ENCODE results near the gene IL1R2. TPM values are rescaled to one million over a fixed set of nuclear protein-coding genes. Genes with fewer than 3 reads are reported as not detected.

IL1R2 gene
- total and polyA plus RNA-seq, 9 of the 15 experiments (the other 6 are each of a cell fraction or from before 2014, with no cell fraction given): 0.13 TPM; not detected in 8

DNA sequence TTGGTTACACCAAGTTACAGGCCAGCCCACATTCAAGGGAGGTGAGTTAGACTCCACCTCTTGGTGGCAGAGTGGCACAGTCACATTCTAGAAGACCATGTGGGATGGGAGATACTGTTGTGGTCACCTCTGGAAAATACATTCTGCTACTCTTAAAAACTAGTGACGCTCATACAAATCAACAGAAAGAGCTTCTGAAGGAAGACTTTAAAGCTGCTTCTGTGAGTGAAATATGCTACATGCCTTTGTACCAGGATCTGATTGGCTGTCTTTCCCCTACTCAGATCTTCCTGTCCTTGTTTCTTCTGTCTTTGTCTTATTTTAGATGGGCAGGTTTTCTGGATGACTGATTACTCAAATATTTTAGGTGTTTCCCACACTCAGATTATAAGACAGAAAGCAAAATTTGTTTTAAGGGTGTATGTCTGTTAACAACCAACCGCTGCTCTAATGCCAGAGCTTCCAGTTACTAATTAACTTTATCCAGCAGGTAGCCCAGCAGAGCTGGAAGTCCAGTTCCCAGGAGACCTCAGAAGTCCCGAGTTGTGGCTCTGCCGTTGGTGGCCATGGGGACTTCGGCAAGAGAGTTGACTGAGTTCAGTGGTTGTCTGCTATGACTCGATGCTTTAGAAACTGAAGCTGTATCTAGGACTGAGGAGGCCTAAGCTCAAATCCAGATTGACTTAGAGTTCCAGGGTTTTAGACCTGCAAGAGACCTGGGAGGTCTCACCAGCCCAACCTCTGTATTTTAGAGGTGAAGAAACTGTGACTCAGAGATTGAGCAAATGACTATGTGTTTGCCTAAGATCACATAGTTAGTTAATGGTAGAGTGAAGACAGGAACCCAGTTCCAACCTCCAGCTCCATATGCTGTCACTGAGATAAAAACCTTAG lies 7.4 kb downstream of the IL1R2 start:
- H3K27me3 ChIP-seq (ENCODE audit: control insufficient read depth in 2 of 2, insufficient read depth in 2 of 2, low read length in 2 of 2): peaks cover 43 to 54% of the 10 kb centered on the region in 2 experiments
- FAIRE-seq (no peak), ATAC-seq (peak; percentile 50; the same call in 1 of the 3 replicates), DNase-seq (ENCODE audit: extremely low read depth in 1 of 4, low spot score in 3 of 4) (no peak)
- no peak overlapping the region for H2AFZ ChIP-seq (ENCODE audit: low read depth, low read length)
- no peaks in the 10 kb centered on the region for H3K9me1 ChIP-seq (ENCODE audit: control insufficient read depth, insufficient read depth, low read length)
- whole genome bisulfite sequencing (ENCODE audit: insufficient coverage, low coverage, missing lambda C conversion rate): 2% methylated on average over 6 of the region's 6 CpGs
- H3K4me1 ChIP-seq (replicated peaks in 1 of 2; ENCODE audit: control insufficient read depth in 2 of 2, insufficient read depth in 2 of 2, low read length in 2 of 2): no peaks in the 10 kb centered on the region
- no TSS peak for BruUV-seq (replicated peaks)
- no peak overlapping the region for H3K27ac ChIP-seq (ENCODE audit: extremely low read depth, low read depth, low read length)
- H3K4me2 ChIP-seq (ENCODE audit: insufficient read depth, low read length): no peak overlapping the region
- no peaks in the 10 kb centered on the region for H3K79me2 ChIP-seq (ENCODE audit: control insufficient read depth, insufficient read depth, low read length)
- ChIA-PET CTCF (ENCODE audit: low intra/inter-chr PET ratio) (no interaction called here), POLR2A (interaction anchor here (0.5 to 0.9 kb wide), 2 partner anchors 63 to 500 kb away, joined by 3 read pairs; no protein-coding TSS in a partner anchor)
- TF ChIP-seq IRF2 (CRISPR knock-in tag; IDR thresholded peaks at IDR 0.05) (no peak), ZNF282 (CRISPR knock-in tag; IDR thresholded peaks at IDR 0.05) (no peak), PCBP2 (IDR thresholded peaks at IDR 0.05; ENCODE audit: low read depth, low read length, poor library complexity, severe bottlenecking) (no peak), POLR2H (tag; IDR thresholded peaks at IDR 0.05; ENCODE audit: low read depth) (no peak), TCF7L2 (IDR thresholded peaks at IDR 0.05; ENCODE audit: low read depth, low read length) (no peak), EZH2 (IDR thresholded peaks at IDR 0.05; ENCODE audit: borderline replicate concordance, low read depth, low read length) (no peak), CBX5 (IDR thresholded peaks at IDR 0.05; ENCODE audit: borderline replicate concordance, low read depth) (no peak), HLTF (IDR thresholded peaks at IDR 0.05) (no peak)
- TF ChIP-seq, protein P1, sequence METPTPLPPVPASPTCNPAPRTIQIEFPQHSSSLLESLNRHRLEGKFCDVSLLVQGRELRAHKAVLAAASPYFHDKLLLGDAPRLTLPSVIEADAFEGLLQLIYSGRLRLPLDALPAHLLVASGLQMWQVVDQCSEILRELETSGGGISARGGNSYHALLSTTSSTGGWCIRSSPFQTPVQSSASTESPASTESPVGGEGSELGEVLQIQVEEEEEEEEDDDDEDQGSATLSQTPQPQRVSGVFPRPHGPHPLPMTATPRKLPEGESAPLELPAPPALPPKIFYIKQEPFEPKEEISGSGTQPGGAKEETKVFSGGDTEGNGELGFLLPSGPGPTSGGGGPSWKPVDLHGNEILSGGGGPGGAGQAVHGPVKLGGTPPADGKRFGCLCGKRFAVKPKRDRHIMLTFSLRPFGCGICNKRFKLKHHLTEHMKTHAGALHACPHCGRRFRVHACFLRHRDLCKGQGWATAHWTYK (CRISPR knock-in tag; IDR thresholded peaks at IDR 0.05): no peak
- TF ChIP-seq, protein P2, sequence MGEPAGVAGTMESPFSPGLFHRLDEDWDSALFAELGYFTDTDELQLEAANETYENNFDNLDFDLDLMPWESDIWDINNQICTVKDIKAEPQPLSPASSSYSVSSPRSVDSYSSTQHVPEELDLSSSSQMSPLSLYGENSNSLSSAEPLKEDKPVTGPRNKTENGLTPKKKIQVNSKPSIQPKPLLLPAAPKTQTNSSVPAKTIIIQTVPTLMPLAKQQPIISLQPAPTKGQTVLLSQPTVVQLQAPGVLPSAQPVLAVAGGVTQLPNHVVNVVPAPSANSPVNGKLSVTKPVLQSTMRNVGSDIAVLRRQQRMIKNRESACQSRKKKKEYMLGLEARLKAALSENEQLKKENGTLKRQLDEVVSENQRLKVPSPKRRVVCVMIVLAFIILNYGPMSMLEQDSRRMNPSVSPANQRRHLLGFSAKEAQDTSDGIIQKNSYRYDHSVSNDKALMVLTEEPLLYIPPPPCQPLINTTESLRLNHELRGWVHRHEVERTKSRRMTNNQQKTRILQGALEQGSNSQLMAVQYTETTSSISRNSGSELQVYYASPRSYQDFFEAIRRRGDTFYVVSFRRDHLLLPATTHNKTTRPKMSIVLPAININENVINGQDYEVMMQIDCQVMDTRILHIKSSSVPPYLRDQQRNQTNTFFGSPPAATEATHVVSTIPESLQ (CRISPR knock-in tag; IDR thresholded peaks at IDR 0.05): no peak
- H4K20me1 ChIP-seq (replicated peaks; ENCODE audit: control insufficient read depth, insufficient read depth, low read length): no peaks in the 10 kb centered on the region
- no peak overlapping the region for H3K9ac ChIP-seq (ENCODE audit: insufficient read depth in 1 of 2, low read depth in 2 of 2, low read length in 2 of 2)
- H3K9me3 ChIP-seq (replicated peaks; ENCODE audit: control insufficient read depth, insufficient read depth, low read depth, low read length): no peaks in the 10 kb centered on the region
- no peak overlapping the region for H3K4me3 ChIP-seq
- in situ Hi-C loops (cut with MboI): no loop called here
- intact Hi-C loops (cut with micrococcal nuclease): no loop called here
- H3K36me3 ChIP-seq (ENCODE audit: control insufficient read depth, insufficient read depth, low read length): no peaks in the 10 kb centered on the region

Data from K562 (cell line).